AG08396 (cell line): Measurements from ENCODE around the gene DIAPH2.

ENCODE experiments used
- DNase-seq: peaks from one replicate; pipeline ENCODE4 v3.0.0; 2012; ENCODE audit warnings: low spot score, mixed read lengths

Gene DIAPH2

DNA sequence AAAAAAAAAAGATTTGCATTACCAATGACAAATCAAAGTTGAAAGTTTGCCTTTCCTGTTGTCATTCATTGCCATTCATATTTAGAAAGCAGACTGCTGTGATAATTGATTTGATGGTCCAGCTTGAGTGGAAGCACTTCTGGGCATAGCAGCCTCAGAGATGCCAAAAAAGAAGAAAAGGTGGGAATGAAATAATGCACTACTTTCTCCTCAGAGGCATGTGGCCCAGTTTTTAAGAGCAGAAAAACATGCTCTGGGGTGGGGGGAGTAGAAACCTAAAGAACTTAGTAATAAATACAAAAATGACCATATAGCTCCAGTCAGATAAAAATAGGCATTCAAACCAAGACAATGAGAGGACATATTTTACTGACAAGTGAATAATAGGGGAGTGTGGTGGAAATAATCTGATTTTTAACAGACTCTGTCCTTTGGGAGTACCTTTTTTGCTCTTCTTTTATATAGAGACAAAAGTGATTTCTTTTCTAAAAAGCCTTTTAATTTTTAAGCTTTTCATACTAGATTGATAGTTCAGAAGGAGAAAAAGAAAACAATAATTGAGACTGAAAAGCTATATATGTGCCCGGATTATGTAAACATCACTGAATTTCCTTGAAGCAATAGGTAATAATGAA, 798.1 kb downstream of the DIAPH2 start:
- DNase-seq, result no peak

- DNase-seq, result no peak
Measured at GRCh38 chrX:97490656-97491055, 806.0 kb downstream of the DIAPH2 start.

GRCh38 chrX:97494756-97495372, 810.2 kb downstream of the DIAPH2 start:
- DNase-seq, result no peak

DNA sequence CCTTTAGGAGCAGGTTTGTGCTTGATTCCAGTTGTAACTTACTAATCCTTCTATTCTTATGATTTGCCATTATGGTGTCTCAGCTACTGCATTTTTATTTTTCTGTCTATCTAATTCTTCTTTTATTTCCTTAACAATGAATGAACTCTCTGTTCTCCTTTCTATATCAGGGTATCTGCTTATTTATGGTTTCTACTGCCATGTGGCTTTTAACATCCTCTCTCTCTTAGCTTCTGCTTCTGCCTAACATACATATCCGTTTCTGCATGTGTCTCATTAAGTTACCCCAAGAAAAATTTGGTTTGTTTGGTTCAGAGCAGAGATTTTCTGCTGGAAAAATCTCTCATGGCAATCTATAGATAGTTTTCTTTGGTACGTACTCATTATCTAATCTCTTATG, 813.5 kb downstream of the DIAPH2 start:
- DNase-seq, result no peak

- DNase-seq, result no peak
Measured at GRCh38 chrX:97504431-97504830, 819.8 kb downstream of the DIAPH2 start.

GRCh38 chrX:97517763-97518162, 833.1 kb downstream of the DIAPH2 start:
- no peak for DNase-seq

GRCh38 chrX:97522307-97522706, 837.7 kb downstream of the DIAPH2 start:
- no peak for DNase-seq

- no peak for DNase-seq
Measured at GRCh38 chrX:97524340-97524739, 839.7 kb downstream of the DIAPH2 start.

DNA sequence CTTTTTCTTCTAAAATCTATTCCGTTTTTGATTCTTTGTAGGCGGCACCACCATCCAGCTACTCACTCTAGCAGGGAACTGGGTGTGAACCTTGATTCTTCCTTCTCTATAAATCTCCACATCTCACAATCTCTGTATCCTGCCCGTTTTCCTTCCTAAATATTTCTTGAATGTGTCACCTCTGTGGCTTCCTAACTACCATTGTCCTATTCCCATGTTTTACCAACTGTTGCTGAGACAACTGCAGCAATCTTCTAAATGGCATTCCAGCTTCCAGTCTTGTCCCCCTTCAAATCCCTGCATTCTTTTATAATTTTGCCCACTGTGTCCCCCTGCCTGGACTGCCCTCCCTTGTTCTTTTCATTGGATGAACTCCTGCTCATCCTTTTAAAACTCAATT, 840.4 kb downstream of the DIAPH2 start:
- DNase-seq, result no peak

- no peak for DNase-seq
Measured at GRCh38 chrX:97525981-97526380, 841.3 kb downstream of the DIAPH2 start.

DNA sequence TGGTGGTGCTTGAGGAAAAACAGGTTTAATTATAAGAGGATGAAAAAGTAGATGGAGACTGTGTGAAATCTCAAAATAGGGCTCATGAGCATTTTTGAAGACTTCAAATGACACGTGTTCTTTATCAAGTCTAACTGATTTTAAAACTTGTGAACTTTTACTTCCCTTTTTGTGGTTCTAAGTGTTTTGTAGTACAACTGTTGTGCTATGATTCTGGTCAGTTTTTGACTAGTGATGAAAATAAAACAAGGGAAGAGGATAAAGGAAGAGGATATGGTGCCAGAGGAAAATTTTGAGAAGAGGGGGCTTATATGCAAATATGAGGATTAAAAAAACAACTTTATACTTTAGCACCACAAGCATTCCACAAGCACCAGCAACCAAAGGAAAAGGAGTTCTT, 843.1 kb downstream of the DIAPH2 start:
- DNase-seq, result no peak

GRCh38 chrX:97529536-97530200, 845.0 kb downstream of the DIAPH2 start:
- DNase-seq, result no peak

DNA sequence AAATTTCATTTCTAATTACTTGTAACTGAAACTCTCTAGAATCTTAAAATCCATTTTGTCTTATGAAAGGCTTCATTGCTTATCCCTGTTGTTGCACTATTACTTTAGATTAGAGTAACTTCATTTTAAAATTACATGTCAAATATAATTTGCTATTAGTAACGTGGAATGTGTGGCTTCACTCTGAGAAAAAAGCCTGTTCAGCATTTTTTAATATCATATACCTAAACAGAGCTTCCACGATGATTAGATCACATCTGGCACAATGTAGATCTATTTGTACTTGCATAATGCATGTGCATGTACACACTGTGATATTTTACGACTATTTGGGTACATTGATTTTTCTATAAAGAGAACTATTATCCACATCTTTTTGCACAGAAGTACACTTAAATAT, 847.2 kb downstream of the DIAPH2 start:
- DNase-seq, result no peak

GRCh38 chrX:97538745-97539144, 854.1 kb downstream of the DIAPH2 start:
- no peak for DNase-seq

- DNase-seq, result no peak
Measured at GRCh38 chrX:97539970-97540519, 855.4 kb downstream of the DIAPH2 start.

DNA sequence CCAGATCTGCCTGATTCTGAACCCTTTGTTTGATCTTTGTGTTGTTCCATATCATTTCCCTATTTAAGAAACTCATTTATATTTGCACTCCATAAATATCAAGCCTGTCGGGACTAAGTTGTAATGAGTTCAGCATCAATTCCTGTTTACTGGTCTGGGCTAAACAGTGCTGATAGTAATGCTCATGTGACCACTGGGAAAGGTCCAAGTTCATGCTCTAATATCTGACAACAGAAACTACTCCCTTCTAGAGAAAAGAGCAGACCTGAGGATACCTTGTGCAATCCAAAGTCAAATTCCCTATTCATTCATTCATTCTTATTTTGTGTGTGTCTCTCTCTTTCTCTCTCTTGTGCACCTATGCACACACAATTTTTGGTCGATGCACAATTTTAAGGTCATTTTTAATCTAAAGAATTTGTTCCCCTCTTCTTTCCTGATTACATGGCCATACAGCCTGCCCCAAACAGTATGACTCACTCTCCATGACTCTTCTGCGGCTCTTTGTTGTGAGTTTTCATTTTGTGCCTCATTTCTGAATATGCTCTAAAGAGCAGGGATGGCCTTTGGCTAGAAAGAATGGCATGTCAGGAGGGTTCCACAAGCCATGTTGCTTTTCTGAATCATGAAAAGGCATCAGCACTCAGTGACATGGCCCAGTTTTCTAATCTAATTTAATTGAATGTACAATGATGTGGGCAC, 863.4 kb downstream of the DIAPH2 start:
- DNase-seq, result no peak

DNA sequence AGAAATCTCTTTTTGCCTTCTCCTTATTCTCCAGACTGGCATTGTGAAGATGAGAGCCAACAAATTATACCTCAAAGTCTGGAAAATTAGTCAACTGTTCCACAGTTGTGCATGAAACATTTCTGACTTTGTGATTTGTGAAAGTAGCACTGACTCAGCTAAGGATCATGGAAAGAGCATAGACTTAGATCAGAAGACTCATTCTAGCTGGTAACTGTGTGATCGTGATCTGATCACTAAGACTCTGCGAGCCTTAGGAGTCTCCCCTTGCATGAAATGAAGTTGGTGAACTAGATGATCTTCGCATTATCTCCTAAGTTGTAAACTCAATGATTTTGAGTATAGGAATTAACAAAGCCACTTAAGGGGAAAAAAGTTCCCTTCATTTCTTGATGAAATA, 867.2 kb downstream of the DIAPH2 start:
- DNase-seq, result no peak

DNA sequence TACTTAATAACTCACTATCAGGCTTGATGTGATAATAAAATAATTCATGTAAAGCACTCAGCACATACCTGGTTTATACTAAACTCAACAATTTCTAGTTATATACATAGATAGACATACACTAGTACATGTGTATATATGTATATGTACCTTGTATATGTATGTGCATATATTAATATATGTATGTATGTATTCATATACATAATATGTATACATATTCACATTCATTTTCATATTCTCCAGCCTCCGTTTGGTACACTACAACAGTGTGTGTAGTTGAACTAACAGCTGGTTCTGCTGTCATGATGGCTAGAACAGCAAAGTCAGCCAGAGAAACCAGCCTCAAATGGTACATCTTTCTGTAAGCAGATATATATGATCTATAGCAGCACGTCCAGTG, 869.2 kb downstream of the DIAPH2 start:
- DNase-seq, result no peak

- no peak for DNase-seq
Measured at GRCh38 chrX:97556359-97556758, 871.7 kb downstream of the DIAPH2 start.

- DNase-seq, result peak; percentile 58
Measured at GRCh38 chrX:97563531-97564133, 879.0 kb downstream of the DIAPH2 start.

- no peak for DNase-seq
Measured at GRCh38 chrX:97564496-97564895, 879.9 kb downstream of the DIAPH2 start.

- DNase-seq, result no peak
Measured at GRCh38 chrX:97587171-97587570, 902.5 kb downstream of the DIAPH2 start.
